IPS-15b (cell line): Measurements from ENCODE around the gene COL19A1.

Source experiments
- H3K27me3 ChIP-seq: one replicate; pipeline ENCODE4 v1.6.1; 2013; ENCODE audit warnings: low read length; ENCODE audit not compliant: control insufficient read depth, insufficient read depth
- H3K36me3 ChIP-seq: one replicate; pipeline ENCODE4 v1.6.1; 2013; ENCODE audit warnings: low read length; ENCODE audit not compliant: control insufficient read depth, insufficient read depth
- H3K4me1 ChIP-seq: one replicate; pipeline ENCODE4 v1.6.1; 2013; ENCODE audit warnings: mild to moderate bottlenecking, low read length; ENCODE audit not compliant: control insufficient read depth, insufficient read depth
- H3K4me3 ChIP-seq: one replicate; pipeline ENCODE4 v1.5.1; 2013; ENCODE audit warnings: low read depth, low read length
- H3K9ac ChIP-seq: one replicate; pipeline ENCODE4 v1.6.1; 2013; ENCODE audit warnings: low read depth, mild to moderate bottlenecking, low read length
- H3K9me3 ChIP-seq: one replicate; pipeline ENCODE4 v1.6.1; 2013; ENCODE audit warnings: mild to moderate bottlenecking, low read length; ENCODE audit not compliant: control insufficient read depth, insufficient read depth

The COL19A1 gene

DNA sequence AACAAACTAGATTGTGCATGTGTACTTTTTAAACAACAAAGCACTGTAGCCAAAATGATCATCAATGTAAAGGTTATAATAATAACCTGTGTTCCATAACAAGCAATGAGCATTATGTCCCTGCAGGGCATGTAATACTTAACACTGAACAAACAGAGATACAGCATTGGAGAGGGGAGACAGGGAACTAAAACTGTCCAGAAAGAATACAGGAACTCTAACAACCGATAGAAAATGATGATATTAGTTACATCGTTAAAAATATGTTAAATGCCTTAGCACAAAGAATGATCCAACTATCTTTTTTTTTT, 356.0 kb downstream of the COL19A1 start:
- no peak overlapping the region for H3K9ac ChIP-seq
- H3K36me3 ChIP-seq: no peaks in the 10 kb centered on the region
- no peak overlapping the region for H3K4me3 ChIP-seq
- no peaks in the 10 kb centered on the region for H3K9me3 ChIP-seq
- no peaks in the 10 kb centered on the region for H3K4me1 ChIP-seq
- H3K27me3 ChIP-seq: no peaks in the 10 kb centered on the region

DNA sequence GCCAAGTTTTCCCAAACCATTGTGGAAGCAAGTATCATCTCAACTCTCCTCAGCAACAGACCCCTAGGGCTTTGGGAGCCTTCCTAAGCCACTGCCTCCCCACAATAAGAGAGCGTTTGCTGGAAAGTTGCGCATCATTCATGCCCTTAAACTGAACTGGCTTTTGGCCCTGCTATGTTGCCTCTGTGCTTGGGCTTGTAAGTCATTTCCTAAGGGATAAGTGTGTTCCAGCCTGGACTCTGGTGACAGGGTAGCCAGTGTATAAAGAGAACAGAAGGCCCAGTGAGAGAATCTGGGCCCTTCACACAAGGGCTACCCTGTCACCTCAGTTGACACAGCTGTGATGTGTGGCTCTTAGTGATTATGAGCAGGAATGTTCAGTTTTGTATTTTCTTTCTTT, 358.7 kb downstream of the COL19A1 start:
- H3K9me3 ChIP-seq: no peaks in the 10 kb centered on the region
- no peaks in the 10 kb centered on the region for H3K36me3 ChIP-seq
- H3K4me1 ChIP-seq: no peaks in the 10 kb centered on the region
- no peak overlapping the region for H3K4me3 ChIP-seq
- H3K27me3 ChIP-seq: no peaks in the 10 kb centered on the region
- H3K9ac ChIP-seq: no peak overlapping the region

DNA sequence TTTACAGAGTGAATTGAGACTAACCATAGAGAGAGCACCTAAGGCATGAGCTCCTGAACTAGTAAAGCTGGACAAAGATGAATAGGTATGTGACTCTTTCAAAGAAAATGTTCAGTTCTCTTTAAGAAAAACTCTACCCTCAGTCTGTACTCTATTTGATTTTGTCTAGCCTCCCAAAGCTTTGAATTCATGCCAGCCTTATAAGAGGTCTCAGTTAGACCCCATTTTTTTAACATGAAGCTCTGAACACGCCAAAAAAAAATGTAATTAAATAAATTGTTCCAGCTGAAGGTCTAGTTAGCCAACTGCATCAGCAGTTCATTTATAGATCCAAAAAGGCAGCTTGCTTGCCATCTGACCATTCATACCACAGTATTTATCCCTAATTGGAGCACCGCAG, 365.0 kb downstream of the COL19A1 start:
- no peak overlapping the region for H3K9ac ChIP-seq
- no peaks in the 10 kb centered on the region for H3K9me3 ChIP-seq

DNA sequence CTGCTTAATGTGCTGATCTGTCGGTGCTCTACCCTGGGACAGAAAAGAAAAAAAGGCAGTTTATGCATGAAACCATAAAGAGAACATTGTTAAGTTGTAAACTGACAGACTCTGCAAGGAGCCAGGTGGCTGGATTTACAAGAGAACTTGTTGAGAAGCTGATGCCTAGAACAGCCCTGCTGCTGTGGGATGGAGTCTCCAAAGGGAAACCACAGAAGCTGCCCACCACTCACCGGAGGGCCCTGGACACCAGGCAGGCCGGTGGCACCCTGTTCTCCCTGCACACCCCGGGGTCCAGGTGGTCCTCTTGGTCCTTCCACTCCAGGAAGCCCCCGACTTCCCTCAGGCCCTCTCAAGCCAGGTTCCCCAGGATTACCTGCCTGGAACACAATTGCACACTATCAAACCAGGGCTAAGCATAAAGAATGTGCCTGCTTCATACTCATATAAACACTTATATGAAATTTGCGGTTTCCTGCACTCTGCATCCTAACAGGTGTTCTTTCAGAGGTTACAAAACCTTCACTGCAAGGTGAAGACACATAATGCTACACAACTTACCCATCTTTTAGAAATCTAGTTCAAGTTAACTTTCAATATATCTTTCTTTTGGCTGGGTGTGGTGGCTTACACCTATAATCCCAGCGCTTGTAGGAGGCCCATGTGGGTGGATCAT, 368.3 kb downstream of the COL19A1 start:
- no peaks in the 10 kb centered on the region for H3K27me3 ChIP-seq
- no peaks in the 10 kb centered on the region for H3K9me3 ChIP-seq
- no peaks in the 10 kb centered on the region for H3K36me3 ChIP-seq
- H3K4me3 ChIP-seq: no peak overlapping the region
- H3K4me1 ChIP-seq: no peaks in the 10 kb centered on the region
- no peak overlapping the region for H3K9ac ChIP-seq

More for the DNA sequence above, 365.0 kb downstream of the COL19A1 start:
- Histone ChIP-seq H3K4me1 (no peaks in the 10 kb centered on the region), H3K4me3 (no peak overlapping the region), H3K36me3 (no peaks in the 10 kb centered on the region), H3K27me3 (no peaks in the 10 kb centered on the region)

DNA sequence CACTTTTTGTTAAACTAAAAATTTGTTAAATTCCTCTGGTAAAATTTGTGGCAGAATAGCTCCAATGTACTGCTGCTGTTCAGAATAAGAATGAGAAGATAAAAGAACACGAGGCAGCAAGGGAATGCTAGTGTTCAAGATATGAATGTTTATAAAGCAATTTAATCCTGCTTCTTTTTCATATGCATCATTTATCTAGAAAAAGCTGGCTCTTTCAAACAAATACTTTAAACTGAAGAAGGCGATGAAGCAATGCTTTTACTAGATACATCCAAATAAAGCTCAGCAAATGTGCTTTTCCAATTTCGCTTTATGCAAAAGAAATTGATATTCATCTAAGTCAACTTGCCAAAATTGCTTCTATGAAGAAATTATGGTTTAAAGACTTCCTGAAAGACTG, 370.0 kb downstream of the COL19A1 start:
- Histone ChIP-seq H3K9ac (no peak overlapping the region), H3K27me3 (no peaks in the 10 kb centered on the region), H3K4me1 (no peaks in the 10 kb centered on the region), H3K4me3 (no peak overlapping the region), H3K36me3 (no peaks in the 10 kb centered on the region), H3K9me3 (no peaks in the 10 kb centered on the region)

DNA sequence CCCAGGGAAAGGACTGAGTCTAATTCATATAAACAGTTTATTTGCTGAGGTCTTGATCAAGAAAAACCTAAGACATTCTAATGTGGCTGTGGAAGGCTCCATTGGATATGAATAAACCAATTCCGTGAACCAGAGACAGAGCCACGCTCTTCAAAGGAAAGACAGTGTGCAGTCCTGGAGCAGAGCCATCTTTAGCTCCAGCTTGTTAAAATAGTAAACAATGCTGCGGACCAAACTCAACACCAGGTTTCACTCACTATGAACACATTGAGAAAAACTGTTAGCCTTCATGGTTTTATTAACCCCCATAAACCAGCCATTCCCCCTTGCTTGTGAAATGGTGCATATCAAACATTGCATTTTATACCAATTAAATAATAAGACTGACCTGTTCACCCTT, 374.7 kb downstream of the COL19A1 start:
- H3K36me3 ChIP-seq: no peaks in the 10 kb centered on the region

DNA sequence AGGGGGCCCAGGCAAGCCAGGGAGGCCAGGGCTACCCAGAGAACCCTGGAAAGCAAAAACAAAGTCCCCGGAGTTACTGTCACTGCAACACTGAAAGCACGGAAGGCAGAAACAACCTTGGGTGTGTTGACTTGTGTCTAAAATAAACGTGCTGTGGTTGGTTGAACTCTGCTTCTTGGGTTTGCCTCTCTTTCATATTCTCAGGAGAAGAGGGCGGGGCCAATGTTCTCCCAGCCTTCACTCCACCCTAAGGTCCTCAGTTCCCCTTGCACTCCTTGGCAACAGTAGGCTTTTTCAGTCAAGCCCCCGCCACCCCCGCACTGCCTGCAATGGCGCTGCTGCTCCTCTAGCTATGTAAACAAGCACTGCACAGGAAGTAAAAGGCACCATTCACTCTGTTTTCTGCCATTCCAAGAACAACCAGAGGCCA, 375.6 kb downstream of the COL19A1 start:
- Histone ChIP-seq H3K4me1 (peaks cover 8% of the 10 kb centered on the region), H3K4me3 (no peak overlapping the region), H3K9me3 (no peaks in the 10 kb centered on the region), H3K36me3 (no peaks in the 10 kb centered on the region), H3K27me3 (no peaks in the 10 kb centered on the region), H3K9ac (no peak overlapping the region)

More for the DNA sequence above, 374.7 kb downstream of the COL19A1 start:
- H3K9me3 ChIP-seq: no peaks in the 10 kb centered on the region
- no peaks in the 10 kb centered on the region for H3K27me3 ChIP-seq
- no peak overlapping the region for H3K4me3 ChIP-seq
- no peak overlapping the region for H3K9ac ChIP-seq
- H3K4me1 ChIP-seq: peaks cover 8% of the 10 kb centered on the region

DNA sequence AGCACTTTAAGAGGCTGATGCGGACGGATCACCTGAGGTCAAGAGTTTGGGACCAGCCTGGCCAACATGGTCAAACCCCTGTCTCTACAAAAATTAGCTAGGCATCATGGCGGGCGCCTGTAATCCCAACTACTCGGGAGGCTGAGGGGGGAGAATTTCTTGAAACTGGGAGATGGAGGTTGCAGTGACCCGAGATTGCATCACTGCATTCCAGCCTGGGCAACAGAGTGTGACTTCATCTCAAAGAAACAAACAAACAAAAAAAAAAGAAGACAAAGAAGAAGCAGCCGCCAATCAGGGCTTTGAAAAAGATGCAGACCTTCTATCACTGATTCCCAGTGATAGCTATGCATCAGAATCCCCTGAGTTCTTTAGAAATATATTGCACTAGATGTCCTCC, 379.8 kb downstream of the COL19A1 start:
- no peak overlapping the region for H3K4me3 ChIP-seq
- H3K9ac ChIP-seq: no peak overlapping the region
- no peaks in the 10 kb centered on the region for H3K27me3 ChIP-seq
- H3K36me3 ChIP-seq: no peaks in the 10 kb centered on the region
- peaks cover 8% of the 10 kb centered on the region for H3K4me1 ChIP-seq
- H3K9me3 ChIP-seq: no peaks in the 10 kb centered on the region

DNA sequence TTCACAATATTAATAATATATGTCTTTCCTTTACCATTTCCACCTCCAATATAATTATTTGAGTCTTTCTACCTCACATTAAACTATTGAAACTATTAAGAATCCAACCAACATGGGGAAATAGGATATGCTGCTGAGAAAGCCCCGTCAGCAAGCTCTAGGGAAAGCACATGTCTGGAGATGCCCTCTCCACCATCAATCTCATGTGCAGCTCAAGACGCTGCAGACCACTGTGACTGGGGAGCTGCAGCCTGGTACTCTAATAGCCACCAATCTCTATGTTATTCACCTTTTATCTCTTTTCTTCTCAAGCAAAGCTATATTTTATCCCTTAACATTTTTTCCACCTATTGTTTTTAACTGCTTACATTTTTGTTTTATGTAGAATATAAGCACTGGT, 386.2 kb downstream of the COL19A1 start:
- no peak overlapping the region for H3K4me3 ChIP-seq
- no peaks in the 10 kb centered on the region for H3K4me1 ChIP-seq
- no peak overlapping the region for H3K9ac ChIP-seq
- no peaks in the 10 kb centered on the region for H3K9me3 ChIP-seq
- no peaks in the 10 kb centered on the region for H3K27me3 ChIP-seq
- H3K36me3 ChIP-seq: no peaks in the 10 kb centered on the region

DNA sequence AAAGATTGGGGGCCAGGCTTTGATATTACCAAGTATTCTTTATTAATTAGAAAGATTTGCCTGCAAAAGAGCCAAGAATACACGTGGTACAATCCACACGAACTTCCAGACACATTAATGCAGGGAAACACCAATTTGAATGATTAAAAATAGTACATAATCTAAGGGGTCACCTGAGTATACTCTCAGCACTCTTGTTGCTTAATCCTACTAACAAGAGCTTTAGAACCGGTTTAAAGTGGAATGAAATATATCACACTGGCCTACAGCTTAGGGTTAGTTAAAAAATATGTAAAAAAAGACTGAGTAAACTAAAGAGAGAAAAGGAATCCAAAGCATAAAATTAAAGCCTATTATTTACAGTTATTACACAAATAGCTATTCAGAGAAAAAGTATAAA, 387.6 kb downstream of the COL19A1 start:
- no peaks in the 10 kb centered on the region for H3K27me3 ChIP-seq

DNA sequence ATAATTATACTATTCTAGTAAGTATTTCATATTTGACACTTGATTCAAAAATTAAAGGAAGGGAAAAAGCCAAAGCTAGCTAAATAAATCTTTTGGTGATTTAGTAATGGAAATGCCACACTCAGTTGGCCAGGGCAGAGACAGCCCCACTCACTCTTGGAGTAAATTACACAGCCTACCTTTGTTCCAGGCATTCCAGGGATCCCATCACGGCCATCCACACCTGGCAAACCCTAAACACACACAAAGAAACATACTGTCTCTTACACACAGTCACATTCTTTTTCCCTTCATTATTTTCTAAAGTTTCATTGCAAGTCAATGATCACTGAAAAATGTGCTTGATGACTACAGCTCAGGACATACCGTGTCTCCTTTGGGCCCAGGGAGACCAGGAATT, 388.4 kb downstream of the COL19A1 start:
- H3K27me3 ChIP-seq: no peaks in the 10 kb centered on the region
- no peak overlapping the region for H3K4me3 ChIP-seq
- no peaks in the 10 kb centered on the region for H3K9me3 ChIP-seq
- no peaks in the 10 kb centered on the region for H3K36me3 ChIP-seq
- no peaks in the 10 kb centered on the region for H3K4me1 ChIP-seq
- H3K9ac ChIP-seq: no peak overlapping the region

More for the DNA sequence above, 387.6 kb downstream of the COL19A1 start:
- no peaks in the 10 kb centered on the region for H3K4me1 ChIP-seq
- no peak overlapping the region for H3K4me3 ChIP-seq
- H3K9ac ChIP-seq: no peak overlapping the region
- no peaks in the 10 kb centered on the region for H3K9me3 ChIP-seq
- no peaks in the 10 kb centered on the region for H3K36me3 ChIP-seq

DNA sequence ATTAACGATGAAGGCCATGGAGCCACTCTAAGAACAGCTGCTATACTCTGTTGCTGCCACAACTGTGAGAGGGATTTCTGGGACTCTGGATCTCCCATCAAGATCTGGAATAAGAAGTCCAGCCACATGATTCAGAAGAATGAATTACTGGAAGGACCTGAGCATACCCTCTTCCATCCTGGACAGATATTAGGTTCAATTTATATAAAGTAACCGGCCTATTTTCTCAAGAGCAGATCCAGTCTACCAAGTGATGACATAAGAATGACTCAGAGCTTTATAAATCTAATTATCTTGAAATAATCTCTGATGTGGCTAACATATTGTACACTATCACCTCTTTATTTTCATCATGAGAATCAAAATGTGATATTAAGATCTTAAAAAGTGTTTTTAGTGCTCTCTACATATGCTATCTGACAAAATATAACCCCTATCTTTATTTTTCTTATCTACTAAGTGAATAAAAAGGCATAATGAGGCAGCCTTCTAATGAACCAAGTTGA, 391.5 kb downstream of the COL19A1 start:
- no peaks in the 10 kb centered on the region for H3K4me1 ChIP-seq

More for the DNA sequence above, 391.5 kb downstream of the COL19A1 start:
- Histone ChIP-seq H3K27me3 (no peaks in the 10 kb centered on the region), H3K36me3 (peaks cover 2% of the 10 kb centered on the region), H3K4me3 (no peak overlapping the region), H3K9me3 (no peaks in the 10 kb centered on the region), H3K9ac (no peak overlapping the region)
